Activated CD4-positive, alpha-beta T cell treated with anti-CD3 and anti-CD28 coated beads, Interleukin-2, amount 50 U/mL, for 16 hours (primary cell): ENCODE data around the gene DEAF1.

Source experiments
- DNase-seq: peaks from one replicate; pipeline ENCODE4 v3.0.0-alpha.2; 2020

Gene DEAF1

GRCh38 chr11:608791-609251 lies 86.2 kb downstream of the DEAF1 start:
- no peak for DNase-seq

DNA sequence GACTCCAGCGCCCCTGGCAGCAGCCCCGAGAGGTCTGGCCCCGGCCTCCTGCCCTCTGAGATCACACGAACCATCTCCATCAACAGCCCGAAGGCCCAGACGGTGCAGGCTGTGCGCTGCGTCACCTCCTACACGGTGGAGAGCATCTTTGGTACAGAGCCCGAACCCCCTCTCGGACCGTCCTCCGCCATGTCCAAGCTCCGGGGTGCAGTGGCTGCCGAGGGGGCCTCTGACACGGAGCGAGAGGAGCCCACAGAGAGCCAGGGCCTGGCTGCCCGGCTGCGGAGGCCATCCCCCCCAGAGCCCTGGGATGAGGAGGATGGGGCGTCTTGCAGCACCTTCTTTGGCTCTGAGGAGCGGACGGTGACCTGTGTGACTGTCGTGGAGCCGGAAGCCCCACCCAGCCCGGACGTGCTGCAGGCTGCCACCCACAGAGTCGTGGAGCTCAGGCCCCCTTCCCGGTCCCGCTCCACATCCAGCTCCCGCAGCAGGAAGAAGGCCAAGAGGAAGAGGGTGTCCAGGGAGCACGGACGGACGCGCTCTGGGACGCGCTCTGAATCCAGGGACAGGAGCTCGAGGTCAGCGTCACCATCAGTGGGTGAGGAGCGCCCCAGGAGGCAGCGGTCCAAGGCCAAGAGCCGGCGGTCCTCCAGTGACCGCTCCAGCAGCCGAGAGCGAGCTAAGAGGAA lies 86.9 kb downstream of the DEAF1 start:
- no peak for DNase-seq

DNA sequence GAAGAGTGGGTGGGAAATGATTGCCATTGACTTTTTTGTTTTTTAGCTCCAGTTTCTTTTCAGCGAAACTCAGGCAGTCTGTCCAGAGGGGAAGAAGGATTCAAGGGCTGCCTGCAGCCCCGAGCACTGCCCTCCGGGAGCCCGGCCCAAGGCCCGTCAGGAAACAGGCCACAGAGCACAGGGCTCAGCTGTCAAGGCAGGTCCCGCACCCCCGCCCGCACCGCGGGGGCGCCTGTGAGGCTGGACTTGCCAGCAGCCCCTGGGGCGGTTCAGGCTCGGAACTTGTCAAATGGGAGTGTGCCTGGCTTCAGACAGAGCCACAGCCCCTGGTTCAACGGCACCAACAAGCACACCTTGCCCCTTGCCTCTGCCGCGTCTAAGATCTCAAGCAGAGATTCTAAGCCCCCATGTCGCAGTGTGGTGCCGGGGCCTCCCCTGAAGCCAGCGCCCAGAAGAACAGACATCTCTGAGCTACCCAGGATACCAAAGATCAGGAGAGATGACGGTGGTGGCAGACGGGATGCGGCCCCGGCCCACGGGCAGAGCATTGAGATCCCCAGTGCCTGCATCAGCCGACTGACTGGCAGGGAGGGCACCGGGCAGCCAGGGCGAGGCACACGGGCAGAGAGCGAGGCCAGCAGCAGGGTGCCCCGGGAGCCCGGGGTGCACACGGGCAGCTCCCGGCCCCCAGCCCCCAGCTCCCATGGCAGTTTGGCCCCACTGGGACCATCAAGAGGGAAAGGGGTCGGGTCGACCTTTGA lies 87.8 kb downstream of the DEAF1 start:
- DNase-seq = no peak

DNA sequence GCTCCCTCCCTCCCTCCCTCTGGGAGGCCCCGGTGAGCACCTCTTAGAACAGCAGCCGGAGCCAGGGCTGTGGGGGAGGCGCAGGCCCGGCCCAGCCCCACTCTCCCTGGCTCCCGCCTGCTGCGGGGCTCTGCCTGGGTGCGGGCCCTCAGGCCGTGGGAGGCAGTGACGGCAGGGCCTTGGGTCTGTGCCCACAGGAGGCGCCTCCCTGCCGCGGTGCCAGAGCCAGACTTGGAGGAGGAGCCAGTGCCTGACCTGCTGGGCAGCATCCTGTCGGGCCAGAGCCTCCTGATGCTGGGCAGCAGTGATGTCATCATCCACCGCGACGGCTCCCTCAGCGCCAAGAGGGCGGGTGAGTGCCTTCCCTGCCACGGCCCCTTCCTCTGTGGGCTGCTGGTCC lies 88.8 kb downstream of the DEAF1 start:
- no peak for DNase-seq

DNA sequence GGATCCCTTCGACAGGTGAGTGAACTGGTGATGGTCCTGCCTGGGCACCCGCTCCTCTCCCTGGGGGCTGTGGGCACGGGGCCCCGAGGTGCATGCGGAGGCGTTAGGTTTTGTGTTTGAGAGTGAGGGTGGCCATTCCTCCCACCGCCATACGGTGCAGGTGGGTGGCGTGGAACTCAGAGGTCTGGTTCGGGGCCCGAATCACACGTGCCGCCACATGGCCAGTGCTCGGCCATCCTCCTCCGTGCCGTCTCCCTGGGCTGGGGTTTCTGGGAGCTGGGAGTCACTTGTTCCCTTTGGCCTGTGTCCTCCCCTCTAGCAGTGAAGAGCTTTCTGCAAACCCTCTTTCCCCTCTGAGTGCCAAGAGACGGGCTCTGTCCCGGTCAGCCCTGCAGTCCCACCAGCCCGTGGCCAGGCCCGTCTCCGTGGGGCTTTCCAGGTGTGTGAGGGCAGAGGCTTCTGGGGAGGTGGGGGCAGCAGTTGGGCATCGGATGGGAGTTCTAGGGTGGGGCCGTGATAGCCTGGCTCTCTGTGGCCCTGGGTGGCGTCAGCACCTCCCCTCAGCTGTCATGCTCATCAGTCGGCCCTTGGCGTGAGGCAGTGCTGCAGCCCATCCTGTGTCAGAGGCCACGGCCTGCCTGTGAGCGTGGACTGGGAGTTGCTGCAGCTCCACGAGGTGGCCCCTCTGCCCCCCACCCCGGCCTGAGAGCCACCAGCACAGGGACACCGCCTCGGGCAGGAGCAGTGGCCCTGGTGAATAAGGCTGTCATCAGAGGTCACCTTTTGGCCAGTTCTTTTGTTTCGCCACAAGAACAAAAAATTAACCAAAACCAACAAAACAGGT lies 89.5 kb downstream of the DEAF1 start:
- DNase-seq = no peak

DNA sequence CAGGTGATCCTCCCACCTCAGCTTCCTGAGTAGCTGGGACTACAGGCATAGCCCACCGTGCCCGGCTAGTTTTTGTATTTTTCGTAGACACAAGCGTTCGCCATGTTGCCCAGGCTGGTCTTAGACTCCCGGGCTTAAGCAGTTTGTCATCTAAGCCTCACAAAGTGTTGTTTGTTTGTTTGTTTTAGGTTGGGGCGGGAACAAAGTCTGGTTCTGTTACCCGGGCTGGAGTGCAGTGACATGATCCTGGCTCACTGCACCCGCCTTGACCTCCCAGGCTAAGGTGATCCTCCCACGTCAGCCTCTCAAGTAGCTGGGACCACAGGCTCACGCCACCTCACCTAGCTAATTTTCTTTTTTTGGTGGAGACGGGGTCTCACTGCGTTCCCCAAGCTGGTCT lies 91.9 kb downstream of the DEAF1 start:
- no peak for DNase-seq

- no peak for DNase-seq
Measured at GRCh38 chr11:601573-602245, 93.3 kb downstream of the DEAF1 start.

DNA sequence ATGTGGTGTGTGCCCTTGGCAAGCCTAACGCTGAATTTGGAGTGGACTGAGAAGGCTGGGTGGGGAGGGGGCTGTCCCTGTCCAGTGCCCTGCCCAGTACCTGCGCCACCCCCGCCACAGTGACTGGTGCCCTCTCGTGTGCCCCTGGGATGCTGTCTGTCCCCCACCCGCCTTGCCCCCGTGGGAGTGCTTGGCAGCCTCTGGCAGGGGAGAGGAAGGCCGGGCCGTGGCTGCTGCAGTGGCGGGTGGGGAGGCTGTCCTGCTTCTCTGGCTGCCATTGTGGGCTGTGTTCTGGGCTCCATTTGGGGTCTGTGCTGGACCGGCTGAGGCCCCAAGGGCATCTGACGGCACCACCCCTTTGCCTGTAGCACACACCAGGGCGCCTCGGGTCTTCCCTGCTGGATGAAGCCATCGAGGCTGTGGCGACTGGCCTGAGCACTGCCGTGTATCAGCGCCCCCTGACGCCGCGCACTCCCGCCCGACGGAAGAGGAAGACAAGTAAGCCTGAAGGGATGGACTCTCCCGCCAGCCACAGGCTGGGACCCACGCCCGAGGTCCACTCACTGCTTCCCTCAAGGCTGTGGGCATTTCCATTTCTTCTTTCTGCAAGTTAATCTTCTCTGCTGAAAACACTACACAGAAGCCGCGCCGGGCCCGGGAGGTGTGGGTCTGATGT lies 96.9 kb downstream of the DEAF1 start:
- no peak for DNase-seq

DNA sequence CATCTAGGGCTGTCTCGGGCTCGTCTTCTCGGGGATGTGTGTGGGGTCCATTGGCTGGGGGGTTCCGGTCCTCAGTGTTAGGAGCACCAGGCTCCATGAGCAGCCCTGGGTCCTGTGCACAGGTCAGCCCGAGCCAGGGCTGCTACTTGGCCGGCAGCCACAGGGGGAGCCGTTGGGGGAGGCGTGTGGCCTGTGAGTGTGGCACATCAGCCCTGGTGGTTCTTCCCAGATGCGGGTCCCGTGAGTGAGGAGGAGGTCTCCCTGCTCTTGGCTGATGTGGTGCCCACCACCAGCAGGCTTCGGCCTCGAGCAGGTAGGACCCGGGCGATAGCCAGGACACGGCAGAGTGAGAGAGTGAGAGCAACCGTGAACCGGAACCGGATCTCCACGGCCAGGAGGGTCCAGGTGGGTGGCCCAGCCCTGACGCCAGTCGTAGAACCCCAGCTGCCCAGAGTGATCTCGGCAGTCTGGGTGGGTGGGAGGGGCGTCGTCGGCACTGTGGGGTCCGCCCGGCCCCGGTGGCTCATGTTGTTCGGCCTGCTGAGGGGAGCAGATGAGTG lies 97.8 kb downstream of the DEAF1 start:
- no peak for DNase-seq

- peak; percentile 34 for DNase-seq
Measured at GRCh38 chr11:596374-596773, 98.6 kb downstream of the DEAF1 start.

DNA sequence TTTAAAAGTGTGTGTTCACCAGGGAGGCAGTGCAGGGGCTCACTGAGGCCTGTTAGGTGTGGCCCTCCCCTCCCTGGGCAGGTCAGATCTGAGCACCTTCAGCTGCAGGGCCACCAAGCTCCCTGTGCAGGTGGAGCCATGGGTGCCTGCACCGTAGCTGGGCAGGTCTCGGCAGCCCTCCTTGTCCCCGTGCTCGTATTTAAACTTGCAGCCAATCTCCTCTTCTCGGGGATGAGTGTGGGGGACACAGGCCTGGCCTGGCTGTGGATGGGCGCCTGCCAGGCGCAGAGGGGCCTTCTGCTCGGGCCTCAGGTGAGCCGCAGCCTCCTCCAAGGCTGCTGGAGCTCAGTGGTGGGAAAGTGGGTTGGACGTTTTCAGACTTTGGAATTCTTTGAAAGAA lies 99.6 kb downstream of the DEAF1 start:
- DNase-seq = no peak
